Measurements from ENCODE around the gene C16orf87.

Gene C16orf87

GRCh38 chr16:46850619-46851555 lies 19.9 kb upstream of the C16orf87 start:
- no peak for TF ChIP-seq CTCF (IDR thresholded peaks at IDR 0.05; ENCODE audit: insufficient read depth, missing control alignments)
- DNase-seq (ENCODE audit: insufficient read length, low spot score) (no peak), FAIRE-seq (no peak)

DNA sequence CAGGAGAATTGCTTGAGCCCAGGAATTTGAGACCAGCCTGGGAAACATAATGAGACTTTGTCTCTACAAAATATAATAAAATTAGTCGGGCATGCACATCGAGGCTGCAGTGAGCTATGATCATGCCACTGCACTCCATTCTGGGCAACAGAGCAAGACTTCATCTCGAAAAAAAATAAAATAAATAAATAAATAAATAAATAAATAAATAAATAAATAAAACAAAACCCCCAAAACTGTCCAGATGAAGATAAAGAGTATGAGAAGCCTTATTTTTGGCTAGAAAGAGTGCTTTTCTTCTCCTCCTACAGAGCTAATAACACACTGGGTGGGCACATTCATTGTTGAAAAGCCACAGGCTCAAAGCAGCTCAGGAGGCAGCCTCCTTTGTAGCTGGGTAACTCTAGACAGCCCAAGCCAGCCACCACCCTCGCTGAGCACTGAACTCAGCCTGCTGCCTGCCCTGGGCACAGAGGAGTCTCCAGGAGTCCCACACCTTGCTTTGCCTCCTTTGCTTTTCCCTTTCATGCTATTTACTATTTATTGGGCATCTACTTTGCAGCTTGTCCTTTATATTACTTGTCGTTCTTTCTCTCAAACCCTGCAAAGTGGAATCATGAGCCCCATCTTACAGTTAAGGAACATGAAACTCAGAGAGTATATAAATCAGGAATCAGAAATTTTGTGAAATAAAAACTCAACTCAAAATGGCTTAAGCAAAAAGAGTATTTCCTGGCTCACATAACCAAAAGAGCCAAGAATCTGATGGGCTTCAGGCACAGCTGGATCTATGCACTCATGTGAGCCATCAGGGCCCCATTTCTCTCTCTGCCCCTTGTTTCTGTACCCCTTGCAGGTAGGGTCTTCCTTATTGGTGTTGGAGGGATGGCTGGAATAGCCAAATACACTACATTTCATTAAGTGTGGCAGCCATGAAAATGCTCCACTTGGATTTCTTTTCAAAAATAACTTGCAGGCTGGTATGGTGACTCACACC lies 18.1 kb upstream of the C16orf87 start:
- TF ChIP-seq CTCF (IDR thresholded peaks at IDR 0.05; ENCODE audit: insufficient read depth, missing control alignments): no peak
- DNase-seq (ENCODE audit: insufficient read length, low spot score) (no peak), FAIRE-seq (no peak)

DNA sequence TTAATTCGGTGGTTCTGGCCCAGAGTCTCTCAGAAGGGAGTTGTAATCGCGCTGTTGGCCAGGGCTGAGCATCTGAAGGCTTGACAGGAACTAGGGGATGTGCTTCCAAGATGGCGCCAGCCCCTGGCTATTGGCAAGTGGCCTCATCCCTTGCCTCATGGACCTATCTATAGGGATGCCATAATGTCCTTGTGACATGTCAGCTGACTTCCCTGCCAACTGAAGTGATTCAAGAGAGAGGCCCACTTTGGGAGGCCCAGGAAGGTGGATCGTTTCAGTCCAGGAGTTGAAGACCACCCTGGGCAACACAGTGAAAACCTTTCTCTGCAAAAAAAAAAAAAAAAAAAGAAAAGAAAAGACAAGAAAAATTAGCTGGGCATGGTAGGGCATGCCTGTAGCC lies 15.0 kb upstream of the C16orf87 start:
- DNase-seq (ENCODE audit: insufficient read length, low spot score): no peak
- TF ChIP-seq CTCF (IDR thresholded peaks at IDR 0.05; ENCODE audit: insufficient read depth, missing control alignments): no peak
- no peak for FAIRE-seq

GRCh38 chr16:46844771-46845170 lies 13.8 kb upstream of the C16orf87 start:
- FAIRE-seq (no peak), DNase-seq (ENCODE audit: insufficient read length, low spot score) (no peak)
- TF ChIP-seq CTCF (IDR thresholded peaks at IDR 0.05; ENCODE audit: insufficient read depth, missing control alignments): no peak

- FAIRE-seq: no peak
- no peak for DNase-seq (ENCODE audit: insufficient read length, low spot score)
- no peak for TF ChIP-seq CTCF (IDR thresholded peaks at IDR 0.05; ENCODE audit: insufficient read depth, missing control alignments)
Observed at GRCh38 chr16:46843898-46844642, 13.1 kb upstream of the C16orf87 start.

- FAIRE-seq: no peak
- no peak for DNase-seq (ENCODE audit: insufficient read length, low spot score)
- TF ChIP-seq CTCF (IDR thresholded peaks at IDR 0.05; ENCODE audit: insufficient read depth, missing control alignments): no peak
Observed at GRCh38 chr16:46842192-46842895, 11.4 kb upstream of the C16orf87 start.

All from D721Med (cell line).